Stimulated activated naive B cell treated with anti-CD40 and anti-IgM and Interleukin-4, amounts not matched to agents 10 μg/mL and 1 μg/mL and 100 μg/mL, for 72 hours (primary cell): Measurements from ENCODE around the gene CIZ1.

Experiments used
- ATAC-seq, 2 donors: fragments of 150-1000 bp; cut with Tn5 transposase; replicated peaks; 2 replicates each; pipeline ENCODE4 v1.10.0; 2021; ENCODE audit warnings: moderate library complexity in 1 of 2
- DNase-seq: peaks from one replicate; pipeline ENCODE4 v3.0.0; 2021
- H3K27ac Mint-ChIP-seq: one replicate; pipeline ENCODE4 v1.8.0; 2022; ENCODE audit warnings: mild to moderate bottlenecking, mixed read lengths
- H3K27me3 Mint-ChIP-seq, 2 donors: one replicate each; pipeline ENCODE4 v1.8.0; 2022; ENCODE audit warnings: mixed read lengths in 2 of 2
- H3K36me3 Mint-ChIP-seq, 2 donors: one replicate each; pipeline ENCODE4 v1.8.0; 2022; ENCODE audit warnings: mixed read lengths in 2 of 2, mild to moderate bottlenecking in 1 of 2
- H3K4me1 Mint-ChIP-seq, 2 donors: one replicate each; pipeline ENCODE4 v1.8.0; 2022; ENCODE audit warnings: mixed read lengths in 2 of 2, mild to moderate bottlenecking in 1 of 2
- H3K4me3 Mint-ChIP-seq, 2 donors: one replicate each; pipeline ENCODE4 v1.8.0; 2022; ENCODE audit warnings: mild to moderate bottlenecking in 2 of 2, mixed read lengths in 2 of 2, moderate library complexity in 1 of 2
- H3K9me3 Mint-ChIP-seq, 2 donors: one replicate each; pipeline ENCODE4 v1.8.0; 2022; ENCODE audit warnings: mixed read lengths in 2 of 2, mild to moderate bottlenecking in 1 of 2

The CIZ1 gene

GRCh38 chr9:128153060-128153946, 38.1 kb downstream of the CIZ1 start:
- Mint-ChIP-seq H3K27me3 (peaks cover 0 to 7% of the 10 kb centered on the region in 2 donors), H3K36me3 (no peaks in the 10 kb centered on the region), H3K4me1 (peaks cover 0 to 8% of the 10 kb centered on the region in 2 donors), H3K9me3 (no peaks in the 10 kb centered on the region), H3K27ac (no peak overlapping the region), H3K4me3 (no peak overlapping the region)
- ATAC-seq (no peak), DNase-seq (no peak)

GRCh38 chr9:128152133-128153059, 39.0 kb downstream of the CIZ1 start:
- Mint-ChIP-seq H3K9me3 (no peaks in the 10 kb centered on the region), H3K4me1 (peaks cover 0 to 8% of the 10 kb centered on the region in 2 donors), H3K36me3 (no peaks in the 10 kb centered on the region), H3K27me3 (peaks cover 0 to 7% of the 10 kb centered on the region in 2 donors), H3K27ac (no peak overlapping the region), H3K4me3 (no peak overlapping the region)
- no peak for DNase-seq
- ATAC-seq, result no peak

DNA sequence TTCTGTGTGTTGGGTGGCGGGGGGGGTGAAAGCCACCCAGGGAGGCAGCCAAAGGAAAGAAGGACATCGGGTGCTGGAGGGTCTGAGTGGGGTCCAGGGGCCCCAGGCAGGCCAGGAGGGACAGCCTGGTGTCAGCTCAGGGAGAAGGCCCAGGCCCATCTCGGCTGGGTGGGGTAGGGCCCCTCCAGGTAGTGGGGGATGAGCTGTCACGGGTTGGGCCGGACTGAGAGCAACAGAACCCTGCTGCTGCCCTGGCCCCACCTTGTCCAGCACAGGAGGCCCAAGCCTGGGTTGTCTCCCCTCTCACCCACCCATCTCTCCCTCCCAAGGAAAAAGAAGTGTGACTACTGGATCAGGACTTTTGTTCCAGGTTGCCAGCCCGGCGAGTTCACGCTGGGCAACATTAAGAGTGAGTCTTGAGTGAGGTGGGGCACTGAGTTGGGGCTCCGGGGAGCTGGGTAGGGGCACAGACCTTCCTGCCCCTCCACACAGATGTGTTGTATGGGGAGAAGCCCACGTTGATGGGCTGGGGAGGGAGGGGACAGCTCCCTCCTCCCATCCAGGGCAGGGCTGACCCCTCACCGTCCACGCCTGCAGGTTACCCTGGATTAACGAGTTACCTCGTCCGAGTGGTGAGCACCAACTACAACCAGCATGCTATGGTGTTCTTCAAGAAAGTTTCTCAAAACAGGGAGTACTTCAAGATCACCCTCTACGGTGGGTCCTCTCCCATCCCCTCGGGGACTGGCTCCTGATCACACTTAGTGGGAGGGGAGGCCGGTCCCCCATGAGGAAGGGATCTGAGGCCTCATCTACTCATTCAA, 39.9 kb downstream of the CIZ1 start:
- Mint-ChIP-seq H3K27me3 (peaks cover 0 to 7% of the 10 kb centered on the region in 2 donors), H3K9me3 (no peaks in the 10 kb centered on the region), H3K4me1 (peaks cover 0 to 8% of the 10 kb centered on the region in 2 donors), H3K36me3 (no peaks in the 10 kb centered on the region), H3K27ac (no peak overlapping the region), H3K4me3 (no peak overlapping the region)
- DNase-seq (no peak), ATAC-seq (no peak)

DNA sequence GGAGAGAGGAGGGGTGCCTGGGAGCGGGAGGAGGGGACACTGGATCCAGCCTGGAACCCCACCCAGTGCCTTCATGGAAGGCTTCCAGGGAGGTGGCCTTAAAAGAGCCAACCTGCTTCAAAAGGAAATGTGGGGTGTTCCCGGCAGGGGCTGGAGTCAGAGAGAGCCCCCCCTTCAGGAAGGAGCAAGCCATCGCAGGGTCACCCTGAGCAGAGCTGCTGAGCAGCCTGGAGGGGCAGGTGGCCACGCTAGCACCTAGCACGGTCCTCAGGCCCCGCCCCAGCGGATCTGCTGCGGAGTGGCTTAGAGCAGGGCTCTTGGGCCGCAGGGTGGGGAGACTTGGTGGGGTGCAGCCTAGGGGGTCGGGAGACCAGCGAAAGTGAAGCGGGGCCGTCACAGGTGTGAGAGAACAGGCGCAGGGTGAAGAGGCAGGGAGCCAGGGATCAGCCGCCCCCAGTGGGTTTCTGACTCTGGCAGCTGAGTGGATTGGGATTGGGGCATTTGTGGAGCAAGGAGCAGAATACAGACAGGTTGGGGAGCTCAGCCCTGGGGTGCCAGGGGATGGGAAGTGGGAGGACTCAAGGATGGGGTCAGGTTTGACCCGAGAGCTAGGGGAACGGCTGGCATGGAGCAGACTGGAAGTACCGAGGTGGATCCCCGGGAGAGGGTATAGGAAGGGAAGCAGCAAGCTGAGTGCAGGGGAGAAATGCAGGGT, 40.6 kb downstream of the CIZ1 start:
- H3K27ac Mint-ChIP-seq, result no peak overlapping the region
- peak; percentile 65 to 67 for ATAC-seq
- DNase-seq, result no peak
- no peak overlapping the region for H3K4me3 Mint-ChIP-seq
- H3K9me3 Mint-ChIP-seq, result no peaks in the 10 kb centered on the region
- H3K27me3 Mint-ChIP-seq, result peaks cover 0 to 7% of the 10 kb centered on the region in 2 donors
- H3K36me3 Mint-ChIP-seq, result no peaks in the 10 kb centered on the region
- peaks cover 0 to 8% of the 10 kb centered on the region in 2 donors for H3K4me1 Mint-ChIP-seq

DNA sequence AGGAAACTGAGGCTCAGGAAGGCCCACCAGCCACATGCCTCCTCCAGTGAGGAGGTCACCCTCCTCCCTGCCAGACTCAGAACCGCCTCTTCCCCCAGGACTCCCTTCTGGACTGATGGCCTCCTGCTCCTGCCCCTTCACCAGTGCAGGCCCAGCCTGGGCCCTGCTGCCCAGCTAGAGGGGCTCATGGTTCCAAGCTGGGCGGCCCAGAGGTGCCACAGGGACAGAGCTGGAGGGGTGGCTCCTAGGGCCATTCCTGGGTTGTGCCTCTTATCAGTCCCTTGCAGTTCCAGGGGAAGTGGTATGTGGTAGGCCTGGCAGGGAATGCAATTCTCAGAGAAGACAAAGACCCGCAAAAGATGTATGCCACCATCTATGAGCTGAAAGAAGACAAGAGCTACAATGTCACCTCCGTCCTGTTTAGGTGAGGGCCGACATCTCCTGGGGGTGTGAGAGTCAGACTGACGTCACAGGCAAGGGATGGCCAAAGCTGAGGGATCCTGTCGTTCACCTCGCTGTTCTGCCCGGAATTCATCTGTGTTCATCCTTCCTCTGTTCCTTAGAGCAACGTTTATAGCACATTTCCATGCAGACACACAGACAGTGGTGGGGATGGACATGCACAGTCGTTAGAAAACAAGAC, 41.3 kb downstream of the CIZ1 start:
- Mint-ChIP-seq H3K36me3 (no peaks in the 10 kb centered on the region), H3K27me3 (peaks cover 0 to 7% of the 10 kb centered on the region in 2 donors), H3K4me3 (no peak overlapping the region), H3K4me1 (peaks cover 0 to 8% of the 10 kb centered on the region in 2 donors), H3K9me3 (no peaks in the 10 kb centered on the region), H3K27ac (no peak overlapping the region)
- DNase-seq, result no peak
- ATAC-seq, result no peak

DNA sequence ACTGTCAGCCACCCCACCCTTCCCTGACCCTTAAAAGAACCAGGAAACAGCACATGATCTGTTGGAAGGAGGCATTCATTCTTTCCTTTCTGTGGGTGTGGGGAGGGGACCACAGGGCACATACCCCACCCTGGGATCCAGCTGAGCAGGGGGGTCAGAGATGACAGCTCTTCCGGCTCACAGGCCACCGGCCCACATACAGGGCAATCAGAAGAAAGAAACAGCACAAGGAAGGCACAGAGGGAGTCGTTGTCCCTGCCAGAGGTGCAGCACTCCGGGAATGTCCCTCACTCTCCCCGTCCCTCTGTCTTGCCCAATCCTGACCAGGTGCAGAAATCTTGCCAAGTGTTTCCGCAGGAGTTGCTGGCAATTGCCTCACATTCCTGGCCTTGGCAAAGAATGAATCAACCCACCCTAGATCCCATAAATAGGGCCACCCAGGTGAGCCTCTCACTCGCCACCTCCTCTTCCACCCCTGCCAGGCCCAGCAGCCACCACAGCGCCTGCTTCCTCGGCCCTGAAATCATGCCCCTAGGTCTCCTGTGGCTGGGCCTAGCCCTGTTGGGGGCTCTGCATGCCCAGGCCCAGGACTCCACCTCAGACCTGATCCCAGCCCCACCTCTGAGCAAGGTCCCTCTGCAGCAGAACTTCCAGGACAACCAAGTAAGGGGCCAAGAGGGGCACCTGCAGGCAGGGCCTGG, 42.2 kb downstream of the CIZ1 start, which contains the start of gene LCN2:
Gene LCN2, plus strand, starts transcription at position 453 of the 701 bp plus-strand sequence. Its CDS starts 73 bp downstream, at position 526.
- DNase-seq, result no peak
- H3K4me1 Mint-ChIP-seq, result peaks cover 0 to 8% of the 10 kb centered on the region in 2 donors
- peaks cover 0 to 7% of the 10 kb centered on the region in 2 donors for H3K27me3 Mint-ChIP-seq
- H3K4me3 Mint-ChIP-seq, result no peak within 1 kb of the TSS
- H3K27ac Mint-ChIP-seq, result no peak within 1 kb of the TSS
- no peaks in the 10 kb centered on the region for H3K9me3 Mint-ChIP-seq
- ATAC-seq, result no peak
- no peaks in the 10 kb centered on the region for H3K36me3 Mint-ChIP-seq

GRCh38 chr9:128148509-128149000, 42.8 kb downstream of the CIZ1 start:
- no peaks in the 10 kb centered on the region for H3K9me3 Mint-ChIP-seq
- H3K4me1 Mint-ChIP-seq, result peaks cover 0 to 8% of the 10 kb centered on the region in 2 donors
- DNase-seq, result no peak
- no peak overlapping the region for H3K27ac Mint-ChIP-seq
- no peak overlapping the region for H3K4me3 Mint-ChIP-seq
- ATAC-seq, result no peak
- peaks cover 0 to 7% of the 10 kb centered on the region in 2 donors for H3K27me3 Mint-ChIP-seq
- H3K36me3 Mint-ChIP-seq, result no peaks in the 10 kb centered on the region

DNA sequence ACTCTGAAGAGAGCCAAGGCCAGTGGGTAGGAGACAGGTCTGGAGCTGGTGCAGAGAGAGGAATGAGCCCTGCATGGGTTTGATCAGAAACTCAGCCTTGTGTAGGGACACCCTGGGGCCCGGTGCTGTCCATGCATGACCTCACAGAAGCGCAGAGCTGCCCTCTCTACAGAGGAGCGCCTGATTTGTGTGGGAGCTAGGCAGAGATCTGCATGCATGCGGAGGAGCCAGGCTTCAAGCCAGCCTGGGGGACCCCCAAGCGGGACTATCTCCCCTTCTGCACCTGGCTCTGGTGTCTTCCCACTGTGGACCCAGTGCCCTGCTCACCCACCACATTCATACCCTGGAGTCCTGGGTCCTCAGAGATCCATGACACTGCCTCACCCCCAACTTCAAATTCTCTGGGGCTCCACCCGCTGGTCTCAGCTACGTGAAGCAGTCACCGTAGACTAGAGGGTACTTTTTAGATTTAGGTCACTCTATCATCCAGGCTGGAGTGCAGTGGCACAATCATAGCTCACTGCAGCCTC, 44.7 kb downstream of the CIZ1 start:
- DNase-seq (no peak), ATAC-seq (no peak)
- Mint-ChIP-seq H3K9me3 (no peaks in the 10 kb centered on the region), H3K4me1 (peaks cover 0 to 8% of the 10 kb centered on the region in 2 donors), H3K27ac (no peak overlapping the region), H3K36me3 (no peaks in the 10 kb centered on the region), H3K4me3 (no peak overlapping the region), H3K27me3 (peaks cover 0 to 17% of the 10 kb centered on the region in 2 donors)

DNA sequence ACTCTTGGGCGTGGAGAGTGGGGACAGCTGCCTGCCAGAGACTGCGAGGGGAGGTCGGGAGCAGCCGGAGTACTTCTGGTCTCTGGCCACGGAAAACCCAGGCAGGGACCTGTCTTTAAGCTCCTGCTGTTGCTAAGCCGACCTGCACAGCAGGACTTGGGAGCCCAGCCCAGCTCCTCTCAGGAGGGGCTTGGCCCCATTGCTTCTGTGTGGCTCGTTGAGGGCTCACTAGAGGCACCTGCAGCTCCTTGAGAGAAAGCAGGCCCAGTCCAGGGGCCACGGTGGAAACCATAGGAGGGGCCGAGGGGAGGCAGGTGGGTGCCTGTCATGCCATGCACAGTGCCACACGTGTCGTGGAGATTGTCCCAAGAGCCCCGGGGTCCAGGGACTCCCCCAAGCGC, 45.4 kb downstream of the CIZ1 start:
- Mint-ChIP-seq H3K36me3 (no peaks in the 10 kb centered on the region), H3K9me3 (no peaks in the 10 kb centered on the region), H3K4me3 (no peak overlapping the region), H3K27me3 (peaks cover 0 to 14% of the 10 kb centered on the region in 2 donors), H3K4me1 (peaks cover 0 to 8% of the 10 kb centered on the region in 2 donors), H3K27ac (no peak overlapping the region)
- DNase-seq, result no peak
- no peak for ATAC-seq

DNA sequence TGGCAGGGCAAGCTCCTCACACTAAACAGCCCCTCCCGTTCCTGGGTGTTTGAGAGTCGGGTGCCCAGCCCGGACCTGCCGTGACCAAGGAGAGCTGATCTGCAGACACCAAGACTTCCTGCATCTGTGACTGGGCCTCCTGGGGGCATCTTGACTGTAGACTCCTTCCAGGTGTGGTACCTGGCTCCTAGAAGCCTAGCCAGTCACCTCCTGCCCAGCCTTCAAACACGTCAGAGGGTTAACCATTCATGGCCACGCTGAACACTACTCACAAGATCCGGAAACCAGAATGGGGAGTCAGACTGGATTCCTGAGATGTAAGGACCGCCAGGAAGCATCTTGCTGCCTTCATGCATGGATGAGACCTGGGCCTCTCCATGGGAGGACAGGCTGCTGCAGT, 45.8 kb downstream of the CIZ1 start:
- Mint-ChIP-seq H3K36me3 (no peaks in the 10 kb centered on the region), H3K4me3 (no peak overlapping the region), H3K27me3 (peaks cover 0 to 10% of the 10 kb centered on the region in 2 donors), H3K27ac (no peak overlapping the region), H3K4me1 (peaks cover 0 to 5% of the 10 kb centered on the region in 2 donors), H3K9me3 (no peaks in the 10 kb centered on the region)
- no peak for ATAC-seq
- no peak for DNase-seq

DNA sequence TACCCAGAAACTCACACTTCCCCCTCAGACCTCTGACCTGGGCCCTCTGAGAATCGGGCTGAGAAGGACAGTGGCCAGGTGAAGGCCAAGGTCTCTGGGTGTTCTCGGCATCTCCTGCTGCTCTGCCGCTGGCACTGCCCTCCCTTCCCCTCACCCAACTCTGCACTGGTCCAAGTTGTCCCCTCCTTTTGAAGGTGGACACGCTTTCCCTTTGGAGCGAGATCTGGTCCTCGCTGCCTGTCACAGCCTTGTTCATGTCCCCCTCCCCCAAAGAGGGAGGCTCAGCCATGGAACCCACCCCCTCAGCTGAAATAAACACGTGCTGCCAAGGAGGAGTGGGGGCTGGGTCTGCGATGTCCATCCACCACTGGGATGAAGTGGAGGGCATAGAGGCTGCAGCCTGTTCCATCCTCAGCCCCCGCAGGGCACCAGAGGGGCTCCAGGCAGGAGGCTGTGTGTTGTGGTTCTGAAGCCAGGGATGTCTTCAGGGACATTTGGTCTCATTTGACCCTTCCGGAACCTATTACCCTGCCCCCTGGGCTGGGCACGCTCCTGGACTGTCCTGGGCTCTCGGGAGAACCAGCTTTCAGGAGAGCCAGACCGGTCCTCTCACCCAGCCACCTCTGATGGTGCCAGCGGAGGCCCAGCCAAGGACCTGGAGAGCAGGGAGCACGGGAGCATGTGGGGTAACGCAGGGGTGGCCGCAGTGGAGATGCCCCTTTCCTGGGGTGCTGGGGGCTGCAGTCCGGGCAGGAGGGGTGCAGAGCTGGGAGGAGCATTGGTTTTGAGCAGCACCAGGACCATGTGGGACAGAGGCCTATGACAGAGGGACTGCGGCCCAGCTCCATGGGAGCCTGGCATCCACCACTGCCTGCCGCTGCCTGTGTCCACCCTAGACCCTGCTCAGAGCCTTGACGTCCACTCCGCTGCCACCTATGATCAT, 46.9 kb downstream of the CIZ1 start:
- Mint-ChIP-seq H3K27ac (no peak overlapping the region), H3K9me3 (no peaks in the 10 kb centered on the region), H3K36me3 (no peaks in the 10 kb centered on the region), H3K4me1 (no peaks in the 10 kb centered on the region), H3K27me3 (peaks cover 0 to 9% of the 10 kb centered on the region in 2 donors), H3K4me3 (no peak overlapping the region)
- ATAC-seq (no peak), DNase-seq (no peak)
